GM12801 (cell line): ENCODE data around the gene SS18L1.

Experiments
- TF ChIP-seq, protein P1 (sequence below): IDR thresholded peaks from one replicate; pipeline ENCODE4 v1.5.1; 2011; ENCODE audit warnings: control low read depth; ENCODE audit not compliant: insufficient read length; ENCODE audit errors: extremely low read depth

Gene SS18L1

GRCh38 chr20:62197801-62198200, 54.2 kb downstream of the SS18L1 start:
- TF ChIP-seq, protein P1, sequence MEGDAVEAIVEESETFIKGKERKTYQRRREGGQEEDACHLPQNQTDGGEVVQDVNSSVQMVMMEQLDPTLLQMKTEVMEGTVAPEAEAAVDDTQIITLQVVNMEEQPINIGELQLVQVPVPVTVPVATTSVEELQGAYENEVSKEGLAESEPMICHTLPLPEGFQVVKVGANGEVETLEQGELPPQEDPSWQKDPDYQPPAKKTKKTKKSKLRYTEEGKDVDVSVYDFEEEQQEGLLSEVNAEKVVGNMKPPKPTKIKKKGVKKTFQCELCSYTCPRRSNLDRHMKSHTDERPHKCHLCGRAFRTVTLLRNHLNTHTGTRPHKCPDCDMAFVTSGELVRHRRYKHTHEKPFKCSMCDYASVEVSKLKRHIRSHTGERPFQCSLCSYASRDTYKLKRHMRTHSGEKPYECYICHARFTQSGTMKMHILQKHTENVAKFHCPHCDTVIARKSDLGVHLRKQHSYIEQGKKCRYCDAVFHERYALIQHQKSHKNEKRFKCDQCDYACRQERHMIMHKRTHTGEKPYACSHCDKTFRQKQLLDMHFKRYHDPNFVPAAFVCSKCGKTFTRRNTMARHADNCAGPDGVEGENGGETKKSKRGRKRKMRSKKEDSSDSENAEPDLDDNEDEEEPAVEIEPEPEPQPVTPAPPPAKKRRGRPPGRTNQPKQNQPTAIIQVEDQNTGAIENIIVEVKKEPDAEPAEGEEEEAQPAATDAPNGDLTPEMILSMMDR = no peak

DNA sequence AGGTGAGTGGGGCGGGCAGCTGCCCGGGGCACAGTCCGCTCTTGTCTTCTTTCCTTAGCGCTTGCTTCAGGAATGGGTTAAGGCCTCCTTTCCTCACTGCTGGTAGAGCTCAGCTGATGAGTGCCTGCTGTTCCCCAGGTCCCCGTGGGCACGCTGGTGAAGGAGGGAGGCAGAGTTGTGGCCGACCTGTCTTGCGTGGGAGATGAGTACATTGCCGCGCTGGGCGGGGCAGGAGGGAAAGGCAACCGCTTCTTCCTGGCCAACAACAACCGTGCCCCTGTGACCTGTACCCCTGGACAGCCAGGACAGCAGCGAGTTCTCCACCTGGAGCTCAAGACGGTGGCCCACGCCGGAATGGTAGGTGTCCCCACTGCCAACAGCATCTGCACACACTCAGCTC, 54.9 kb downstream of the SS18L1 start:
- TF ChIP-seq, protein P1 = no peak

- TF ChIP-seq, protein P1 = no peak
Measured at GRCh38 chr20:62198931-62199330, 55.4 kb downstream of the SS18L1 start.

GRCh38 chr20:62200491-62201172, 57.1 kb downstream of the SS18L1 start:
- TF ChIP-seq, protein P1 = no peak

GRCh38 chr20:62201173-62202082, 57.9 kb downstream of the SS18L1 start:
- TF ChIP-seq, protein P1 = no peak

GRCh38 chr20:62202083-62202395, 58.5 kb downstream of the SS18L1 start:
- TF ChIP-seq, protein P1 = no peak

GRCh38 chr20:62202676-62203377, 59.3 kb downstream of the SS18L1 start:
- TF ChIP-seq, protein P1 = no peak
